Nucleus accumbens (tissue), 56 donors: Measurements from ENCODE around the gene CFAP97D2.
"Not testable (repeated sequence)": the region's sequence is repeated elsewhere in the genome, so short reads cannot be mapped to it uniquely, and the experiment has no call there.

Experiments
- DNase-seq, 56 donors: peaks; one replicate each; lab custom pipeline; 2025; lab: John Stamatoyannopoulos, UW

The CFAP97D2 gene

GRCh38 chr13:114155926-114156883, 22.9 kb upstream of the CFAP97D2 start:
- DNase-seq = no peak

DNA sequence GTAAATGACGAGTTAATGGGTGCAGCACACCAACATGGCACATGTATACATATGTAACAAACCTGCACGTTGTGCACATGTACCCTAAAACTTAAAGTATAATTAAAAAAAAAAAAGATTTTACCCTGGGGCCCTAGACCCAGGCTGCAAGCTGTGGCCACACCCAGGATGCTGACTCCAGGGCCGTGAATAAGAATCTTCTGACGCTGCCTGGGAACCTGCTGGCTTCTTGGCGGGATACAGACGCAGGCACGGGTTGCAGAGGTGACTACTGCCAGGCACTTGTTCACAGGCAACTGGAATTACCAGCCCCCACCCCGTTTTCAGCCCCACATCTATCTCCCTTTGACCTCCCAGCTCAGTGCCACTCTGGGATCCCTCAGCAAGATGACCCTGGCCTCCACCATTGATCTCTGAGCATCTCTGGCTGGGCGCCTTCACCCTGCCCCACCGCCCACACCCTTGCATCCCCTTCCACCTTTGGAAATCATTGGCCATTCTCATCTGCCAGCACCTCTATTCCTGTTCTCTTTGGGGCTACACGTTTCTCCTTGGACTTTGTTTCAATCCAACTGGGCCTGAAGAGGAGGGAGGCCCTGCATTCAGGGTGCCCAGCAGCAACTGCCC, 21.1 kb upstream of the CFAP97D2 start:
- no peak for DNase-seq

- not testable (repeated sequence) for DNase-seq
Measured at GRCh38 chr13:114158869-114159666, 20.0 kb upstream of the CFAP97D2 start.

- no peak for DNase-seq
Measured at GRCh38 chr13:114161028-114161556, 18.0 kb upstream of the CFAP97D2 start.

GRCh38 chr13:114161644-114162532, 17.2 kb upstream of the CFAP97D2 start:
- peak in 2 of 56 donors; percentile 17 to 28 for DNase-seq

DNA sequence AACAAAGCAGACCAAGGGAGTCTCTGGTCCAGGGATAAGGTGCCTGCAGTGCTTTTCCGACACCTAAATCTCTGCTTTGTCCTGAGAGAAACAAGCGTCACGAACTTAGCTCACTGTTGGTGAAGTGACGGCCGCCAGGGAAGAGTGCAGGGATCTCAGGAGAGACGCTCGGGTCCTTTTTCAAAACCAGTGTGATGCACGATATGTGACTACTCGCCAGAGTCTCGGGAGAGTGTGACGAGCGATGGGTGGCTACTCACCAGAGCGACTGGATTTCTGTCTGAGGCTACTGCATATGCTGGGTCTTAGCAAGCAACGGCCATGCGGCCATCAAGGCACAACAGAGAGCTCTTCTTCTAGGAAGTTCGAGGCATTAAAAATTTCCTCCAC, 16.5 kb upstream of the CFAP97D2 start:
- no peak for DNase-seq

- no peak for DNase-seq
Measured at GRCh38 chr13:114164053-114164452, 15.0 kb upstream of the CFAP97D2 start.

GRCh38 chr13:114164681-114165429, 14.2 kb upstream of the CFAP97D2 start:
- no peak for DNase-seq

- DNase-seq = peak in 52 of 56 donors; percentile 26 to 86 (median 70)
Measured at GRCh38 chr13:114166381-114167131, 12.5 kb upstream of the CFAP97D2 start.

GRCh38 chr13:114167426-114167825, 11.6 kb upstream of the CFAP97D2 start:
- peak in 1 of 56 donors; percentile 19 for DNase-seq

DNA sequence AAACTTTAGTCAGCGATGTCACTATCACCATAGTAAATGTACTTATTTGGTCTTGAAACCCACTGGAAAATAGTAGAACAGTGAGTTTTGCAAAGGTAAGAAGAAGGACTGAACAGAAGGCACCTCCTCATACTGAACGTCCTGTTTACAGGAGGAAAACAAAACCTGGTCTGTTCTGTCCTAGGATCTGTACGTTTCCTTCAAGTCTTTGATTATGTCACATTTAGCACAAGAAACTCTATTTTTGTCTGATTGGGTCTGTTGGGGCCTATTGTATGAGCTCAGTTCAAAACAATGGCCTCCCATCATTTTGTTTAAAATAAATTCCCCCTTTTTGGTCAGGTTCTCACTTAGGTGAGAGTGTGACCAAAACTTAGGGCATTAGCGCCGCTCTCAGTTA, 11.2 kb upstream of the CFAP97D2 start:
- DNase-seq = no peak

DNA sequence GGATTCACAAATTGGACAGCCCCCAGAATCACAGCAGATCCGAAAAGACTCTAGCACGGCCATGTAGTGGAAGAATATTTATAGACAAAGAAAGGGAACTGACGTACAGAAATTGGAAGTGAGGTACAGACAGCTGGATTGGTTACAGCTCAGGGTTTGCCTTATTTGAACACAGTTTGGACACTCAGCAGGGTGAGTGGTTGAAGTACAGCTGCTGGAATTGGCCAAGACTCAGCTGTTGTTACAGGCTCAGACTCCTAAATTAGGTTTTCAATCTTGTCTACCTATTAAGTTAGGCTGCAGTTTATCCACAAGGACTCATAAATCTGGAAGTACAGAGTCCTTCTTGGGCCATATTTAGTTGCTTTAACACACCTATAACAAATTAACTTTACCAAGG, 5.8 kb upstream of the CFAP97D2 start:
- no peak for DNase-seq

DNA sequence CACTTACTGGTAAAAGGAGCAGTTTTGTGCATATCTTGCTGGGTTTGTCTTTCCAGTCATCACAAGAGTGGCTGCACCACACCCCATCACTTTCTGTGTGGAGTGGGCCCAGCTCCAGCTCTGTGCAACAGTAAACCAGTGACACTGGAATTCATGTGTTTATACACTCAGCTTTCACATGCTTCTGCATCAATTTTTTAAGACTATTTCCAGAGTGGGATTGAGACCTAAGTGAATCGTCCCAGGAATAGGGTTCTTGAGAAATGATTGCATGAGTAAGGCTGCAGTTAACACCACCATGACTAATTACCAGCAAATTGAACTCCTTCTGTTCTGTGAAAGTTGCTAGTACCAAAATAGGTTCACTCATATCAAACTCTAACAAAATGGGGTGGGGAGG, 5.3 kb upstream of the CFAP97D2 start:
- DNase-seq = no peak

- DNase-seq = no peak
Measured at GRCh38 chr13:114174529-114174961, 4.5 kb upstream of the CFAP97D2 start.

GRCh38 chr13:114176359-114176902, 2.6 kb upstream of the CFAP97D2 start:
- peak in 1 of 56 donors; percentile 42 for DNase-seq

DNA sequence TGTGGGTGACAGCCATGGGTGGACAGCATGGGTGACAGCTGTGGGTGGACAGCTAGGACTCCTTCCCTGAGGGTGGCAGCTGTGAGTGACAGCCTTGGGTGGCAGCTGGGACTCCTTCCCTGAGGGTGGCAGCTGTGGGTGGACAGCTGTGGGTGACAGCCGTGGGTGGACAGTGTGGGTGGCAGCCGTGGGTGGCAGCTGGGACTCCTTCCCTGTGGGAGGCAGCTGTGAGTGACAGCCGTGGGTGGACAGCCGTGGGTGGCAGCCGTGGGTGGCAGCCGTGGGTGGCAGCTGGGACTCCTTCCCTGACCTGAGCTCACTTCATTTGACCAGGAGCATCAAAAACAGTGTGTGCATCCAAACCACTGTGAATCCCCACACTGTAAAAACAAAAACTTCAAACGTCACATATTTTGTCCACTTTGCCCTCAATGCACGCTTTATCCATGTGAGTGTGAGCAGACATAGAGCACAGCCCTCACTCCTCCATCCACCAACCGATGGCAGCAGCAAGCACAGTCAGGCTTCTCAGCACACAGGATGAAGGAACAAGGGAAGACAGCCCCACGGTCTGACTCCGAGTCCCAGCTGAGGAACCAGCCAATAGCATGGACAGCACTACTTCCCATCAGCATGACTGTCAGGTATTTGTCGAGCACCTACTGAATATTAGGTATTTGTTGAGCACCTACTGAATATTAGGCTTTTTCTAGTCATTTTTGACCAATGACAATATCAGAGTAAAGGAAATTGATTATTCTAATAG, 1.6 kb upstream of the CFAP97D2 start:
- DNase-seq = peak in 1 of 56 donors; percentile 36
